CD4-positive, alpha-beta T cell treated with Interleukin-4 for 4 hours (primary cell): ENCODE results near the gene WWP2.
A peak's percentile ranks its signal among the peaks of the same experiment; 100 is the strongest.
"Not testable (repeated sequence)": the region's sequence is repeated elsewhere in the genome, so short reads cannot be mapped to it uniquely, and the experiment has no call there.

Experiments used
- DNase-seq: peaks from one replicate; pipeline ENCODE4 v3.0.0-alpha.2; 2020

WWP2 gene

DNA sequence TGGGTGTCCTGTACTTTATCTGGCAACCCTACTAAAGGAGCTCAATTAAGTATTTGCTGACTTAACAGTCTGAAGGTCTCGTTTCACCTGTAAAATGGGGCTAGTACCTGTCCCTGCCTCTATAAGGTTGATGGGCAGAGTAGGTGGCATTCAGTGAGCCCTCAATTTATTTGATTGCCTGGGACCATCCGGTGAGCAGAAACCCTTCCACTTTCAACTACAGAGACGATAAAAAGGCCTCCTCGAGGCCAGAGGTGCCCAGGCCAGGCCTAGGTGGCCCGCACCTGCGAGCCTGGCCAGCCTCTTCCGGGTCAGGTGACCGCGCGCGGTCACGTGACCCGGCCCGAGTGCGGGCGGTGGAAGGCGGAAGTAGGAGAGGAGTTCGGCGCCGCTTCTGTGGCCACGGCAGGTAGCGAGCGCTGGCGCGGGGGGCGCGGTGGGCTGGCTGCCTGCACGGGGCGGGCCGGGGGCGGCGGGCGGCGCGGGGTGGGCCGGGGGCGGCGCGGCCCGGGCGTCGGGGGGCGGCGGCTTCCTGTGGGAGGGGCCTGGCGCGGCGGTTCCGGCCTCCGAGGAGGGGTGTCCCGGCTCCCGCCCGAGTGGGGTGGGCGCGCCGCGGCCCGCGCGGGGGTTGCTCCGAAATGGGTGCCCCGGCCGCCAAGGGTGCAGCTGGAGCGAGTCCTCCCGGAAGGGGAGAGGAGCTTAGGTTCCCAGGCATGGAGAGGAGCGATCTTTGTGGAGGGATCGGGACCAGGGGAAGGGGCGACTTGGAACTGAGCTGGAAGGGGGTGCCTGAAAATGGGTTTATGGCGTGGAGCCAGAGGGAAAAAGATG is at the start of gene WWP2:
Gene WWP2, plus strand, starts transcription at position 350 of the 831 bp plus-strand sequence. CDS start 24,679 bp downstream, outside the sequence.
- DNase-seq = peak; percentile 73

DNA sequence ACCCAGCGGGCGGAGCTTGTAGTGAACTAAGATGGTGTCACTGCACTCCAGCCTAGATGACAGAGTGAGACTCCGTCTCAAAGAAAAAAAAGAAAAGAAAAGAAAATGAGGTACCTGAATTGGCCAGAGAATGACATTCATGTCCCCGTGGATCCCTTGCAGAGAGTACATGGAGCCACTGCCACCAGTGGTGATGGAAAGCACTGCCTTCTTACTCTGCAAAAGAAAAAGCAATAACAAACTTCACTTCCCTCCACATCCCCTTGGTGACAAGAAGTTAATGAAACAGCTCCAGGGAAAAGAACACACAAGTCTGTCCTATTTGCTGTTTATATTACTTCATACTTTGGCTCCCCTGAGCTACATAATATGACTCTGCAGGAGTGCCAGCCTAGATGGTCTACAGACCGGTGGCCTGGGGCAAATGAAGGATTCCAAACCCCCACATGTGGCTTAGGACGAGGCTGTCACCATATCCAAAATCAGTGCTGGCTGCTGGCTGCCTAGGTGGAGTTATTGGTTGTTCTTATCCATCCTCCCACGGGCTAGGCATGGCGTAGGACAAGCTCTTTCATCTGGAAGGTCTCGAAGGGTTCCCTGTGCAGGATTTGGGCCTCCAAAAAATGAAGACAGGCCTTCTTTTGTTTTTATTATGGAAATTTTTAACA is 49.1 kb upstream of the WWP2 start:
- DNase-seq = no peak

GRCh38 chr16:69717066-69717465 is 45.1 kb upstream of the WWP2 start:
- no peak for DNase-seq

DNA sequence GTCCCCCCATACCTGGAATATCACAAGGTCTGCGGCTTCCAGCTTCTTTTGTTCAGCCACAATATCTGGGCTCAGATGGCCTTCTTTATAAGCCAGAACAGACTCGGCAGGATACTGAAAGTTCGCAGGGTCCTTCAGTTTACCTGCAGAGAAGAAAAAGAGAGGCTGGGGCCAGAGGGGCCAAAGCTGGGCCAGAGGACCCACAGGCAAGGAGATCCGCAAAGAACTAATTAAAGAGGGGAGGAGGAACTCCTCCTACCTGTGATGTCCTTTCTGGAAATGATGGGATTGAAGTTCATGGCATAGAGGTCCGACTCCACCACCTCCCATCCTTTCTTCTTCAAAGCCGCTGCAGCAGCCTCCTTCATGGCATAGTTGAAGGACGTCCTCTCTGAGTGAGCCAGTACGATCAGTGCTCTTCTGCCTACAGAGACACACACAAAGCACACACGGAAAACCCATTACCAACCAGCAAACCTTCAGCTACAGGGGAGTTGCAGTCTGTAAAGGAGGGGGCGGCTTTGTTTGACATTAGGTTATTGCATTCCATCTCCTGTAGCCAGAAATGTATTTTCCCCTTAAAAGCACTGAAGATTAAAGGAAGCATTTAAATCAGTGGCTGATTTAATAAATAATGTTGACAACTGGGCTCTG is 43.9 kb upstream of the WWP2 start:
- DNase-seq = no peak

GRCh38 chr16:69720822-69721430 is 41.2 kb upstream of the WWP2 start:
- no peak for DNase-seq

DNA sequence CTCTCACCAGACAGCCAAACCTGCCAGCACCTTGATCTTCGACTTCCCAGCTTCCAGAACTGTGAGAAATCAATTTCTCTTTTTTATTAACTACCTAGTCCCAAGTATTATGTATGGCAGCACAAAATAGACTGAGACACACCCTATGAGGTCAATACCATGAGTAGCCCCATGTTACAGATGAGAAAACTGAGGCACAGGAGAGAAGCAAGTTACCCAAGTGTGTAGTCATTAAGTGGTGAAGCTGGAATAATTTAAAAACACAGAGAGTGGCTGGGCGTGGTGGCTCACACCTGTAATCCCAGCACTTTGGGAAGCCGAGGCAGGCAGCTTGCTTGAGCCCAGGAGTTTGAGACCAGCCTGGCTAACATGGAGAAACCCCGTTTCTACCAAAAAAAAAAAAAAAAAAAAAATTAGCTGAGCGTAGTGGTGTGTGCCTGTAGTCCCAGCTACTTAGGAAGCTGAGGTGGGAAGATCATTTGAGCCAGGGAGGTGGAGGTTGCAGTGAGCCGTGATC is 40.6 kb upstream of the WWP2 start:
- no peak for DNase-seq

- DNase-seq = no peak
Measured at GRCh38 chr16:69724414-69724873, 37.7 kb upstream of the WWP2 start.

DNA sequence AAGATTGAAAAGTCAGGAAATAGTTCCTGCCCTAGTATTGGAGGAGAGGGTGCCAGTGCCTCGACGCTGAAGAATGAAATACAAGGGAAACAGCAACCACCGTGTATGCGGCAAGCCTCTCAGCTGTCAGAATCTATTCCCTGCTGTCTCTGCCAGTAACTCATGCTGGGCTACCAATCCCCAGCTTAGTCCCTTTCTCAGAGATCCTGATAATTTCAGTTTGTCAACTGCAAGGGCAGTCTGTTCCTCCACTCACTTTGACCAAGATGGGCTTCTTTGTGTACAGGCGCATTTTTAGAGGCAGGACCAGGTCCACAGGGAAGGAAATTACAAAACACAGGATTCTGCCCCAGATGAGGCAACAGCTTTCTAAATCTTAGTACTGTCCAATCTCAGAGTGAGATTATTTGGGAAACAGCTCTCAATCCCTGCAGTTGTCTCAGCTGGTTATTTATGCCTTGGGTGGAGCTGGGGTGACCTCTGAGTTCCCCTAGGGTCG is 37.1 kb upstream of the WWP2 start:
- no peak for DNase-seq

- DNase-seq = no peak
Measured at GRCh38 chr16:69725480-69726312, 36.4 kb upstream of the WWP2 start.

- peak; percentile 88 for DNase-seq
Measured at GRCh38 chr16:69726313-69727060, 35.6 kb upstream of the WWP2 start, which contains the start of gene NQO1. TSS of gene NQO1 (minus strand) at chr16:69726560. CDS start at chr16:69726439, 121 bp downstream.

DNA sequence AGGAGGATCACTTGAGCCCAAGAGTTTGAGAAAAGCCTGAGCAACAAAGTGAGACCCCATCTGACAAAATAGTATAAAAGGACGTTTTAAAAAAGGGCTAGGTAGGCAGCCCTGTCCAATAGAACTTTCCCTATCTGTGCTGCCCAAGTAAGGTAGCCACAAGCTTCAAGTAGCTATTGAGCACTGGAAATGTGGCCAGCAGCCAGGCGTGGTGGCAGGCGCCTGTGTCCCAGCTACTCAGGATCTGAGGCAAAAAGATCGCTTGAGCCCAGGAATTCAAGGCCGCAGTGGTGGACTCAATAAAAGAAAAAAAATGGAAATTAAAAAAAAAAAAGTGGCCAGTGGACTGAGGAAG is 34.2 kb upstream of the WWP2 start:
- DNase-seq = no peak

DNA sequence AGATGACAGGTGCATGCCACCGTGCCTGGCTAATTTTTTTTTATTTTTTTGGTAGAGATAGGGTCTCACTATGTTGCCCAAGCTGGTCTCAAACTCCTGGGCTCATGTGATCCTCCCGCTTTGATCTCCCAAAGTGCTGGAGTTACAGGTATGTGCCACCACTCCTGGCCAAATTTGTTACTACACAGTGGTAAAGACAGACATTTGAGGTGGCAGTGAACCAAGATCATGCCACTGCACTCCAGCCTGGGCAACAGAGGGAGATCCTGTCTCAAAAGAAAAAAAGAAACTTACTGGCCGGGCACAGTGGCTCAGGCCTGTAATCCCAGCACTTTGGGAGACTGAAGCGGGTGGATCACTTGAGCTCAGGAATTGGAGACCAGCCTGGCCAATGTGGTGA is 33.1 kb upstream of the WWP2 start:
- not testable (repeated sequence) for DNase-seq

- DNase-seq = not testable (repeated sequence)
Measured at GRCh38 chr16:69731280-69731679, 30.9 kb upstream of the WWP2 start.

GRCh38 chr16:69732101-69732500 is 30.0 kb upstream of the WWP2 start:
- DNase-seq = no peak

- DNase-seq = no peak
Measured at GRCh38 chr16:69741519-69741918, 20.6 kb upstream of the WWP2 start.

- no peak for DNase-seq
Measured at GRCh38 chr16:69741951-69742904, 19.9 kb upstream of the WWP2 start.

- no peak for DNase-seq
Measured at GRCh38 chr16:69744363-69745231, 17.5 kb upstream of the WWP2 start.

- no peak for DNase-seq
Measured at GRCh38 chr16:69745232-69745612, 16.9 kb upstream of the WWP2 start.

DNA sequence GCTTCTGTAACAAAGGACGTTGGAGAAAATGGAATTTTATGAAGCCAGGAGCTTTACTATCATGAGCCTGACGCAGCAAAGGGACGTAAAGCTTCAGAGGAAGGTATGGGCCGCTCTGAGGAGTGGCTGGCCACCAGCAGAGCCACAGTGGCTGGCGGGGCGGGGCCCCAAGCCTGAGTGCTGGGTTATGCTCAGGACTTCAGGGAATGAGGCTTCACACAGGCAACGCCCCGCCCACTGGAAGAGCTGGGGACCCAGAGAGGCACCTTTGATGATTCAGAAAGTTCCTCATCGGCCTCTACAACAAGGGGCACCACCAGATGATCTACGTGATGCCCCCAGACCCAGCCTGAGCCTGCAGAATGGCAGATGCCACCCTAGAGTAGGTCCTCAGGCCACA is 16.2 kb upstream of the WWP2 start:
- DNase-seq = no peak
